HEK293 (cell line): ENCODE measurements around the gene MAP7.

Source experiments
- BCL11A ChIP-seq: fragments of 450-650 bp; formaldehyde crosslinking; IDR thresholded peaks from 2 replicates; pipeline ENCODE4 v1.5.1; 2016; ENCODE audit warnings: low read depth, missing biosample characterization, missing genetic modification characterization
- REPIN1 ChIP-seq: fragments of 450-650 bp; formaldehyde crosslinking; IDR thresholded peaks from 2 replicates; pipeline ENCODE4 v1.5.1; 2017; ENCODE audit warnings: missing biosample characterization, missing genetic modification characterization, low read depth
- ZFP69B ChIP-seq: fragments of 450-650 bp; formaldehyde crosslinking; IDR thresholded peaks from 2 replicates; pipeline ENCODE4 v1.5.1; 2016; ENCODE audit warnings: missing biosample characterization, missing genetic modification characterization
- ZNF121 ChIP-seq: fragments of 450-650 bp; formaldehyde crosslinking; IDR thresholded peaks from 2 replicates; pipeline ENCODE4 v1.5.1; 2016; ENCODE audit warnings: missing biosample characterization, missing genetic modification characterization
- ZNF133 ChIP-seq: fragments of 450-650 bp; formaldehyde crosslinking; IDR thresholded peaks from 2 replicates; pipeline ENCODE4 v1.5.1; 2016; ENCODE audit warnings: missing biosample characterization, missing genetic modification characterization
- ZNF175 ChIP-seq: fragments of 450-650 bp; formaldehyde crosslinking; IDR thresholded peaks from 2 replicates; pipeline ENCODE4 v1.5.1; 2016; ENCODE audit warnings: missing biosample characterization, missing genetic modification characterization
- ZNF221 ChIP-seq: fragments of 450-650 bp; formaldehyde crosslinking; IDR thresholded peaks from 2 replicates; pipeline ENCODE4 v1.5.1; 2017; ENCODE audit warnings: missing biosample characterization, missing genetic modification characterization, borderline replicate concordance
- ZNF24 ChIP-seq: fragments of 450-650 bp; formaldehyde crosslinking; IDR thresholded peaks from 2 replicates; pipeline ENCODE4 v1.5.1; 2016; ENCODE audit warnings: missing biosample characterization, missing genetic modification characterization
- ZNF274 ChIP-seq, 2 experiments: fragments of 200-500 bp in 1 of 2; fragments of 450-650 bp in 1 of 2; sonication (Bioruptor generic) in 1 of 2; formaldehyde crosslinking in 1 of 2; IDR thresholded peaks; 2 replicates each; pipeline versions ENCODE4 v1.5.1 to v1.6.1; 2014 to 2016; ENCODE audit warnings: borderline replicate concordance in 1 of 2, inconsistent platforms in 1 of 2, low read length in 1 of 2, missing biosample characterization in 1 of 2, missing genetic modification characterization in 1 of 2
- TF ChIP-seq, protein P1 (sequence below): fragments of 450-650 bp; formaldehyde crosslinking; IDR thresholded peaks from 2 replicates; pipeline ENCODE4 v1.5.1; 2016; ENCODE audit warnings: missing biosample characterization, missing genetic modification characterization
- TF ChIP-seq, protein P2 (sequence below): fragments of 450-650 bp; formaldehyde crosslinking; IDR thresholded peaks from 2 replicates; pipeline ENCODE4 v1.5.1; 2016; ENCODE audit warnings: missing biosample characterization, missing genetic modification characterization
- TF ChIP-seq, protein P3 (sequence below): fragments of 450-650 bp; formaldehyde crosslinking; IDR thresholded peaks from 2 replicates; pipeline ENCODE4 v1.5.1; 2016; ENCODE audit warnings: missing biosample characterization, missing genetic modification characterization
- TF ChIP-seq, protein P4 (sequence below): fragments of 450-650 bp; formaldehyde crosslinking; IDR thresholded peaks from 2 replicates; pipeline ENCODE4 v1.5.1; 2016; ENCODE audit warnings: missing biosample characterization, missing genetic modification characterization

DNA sequence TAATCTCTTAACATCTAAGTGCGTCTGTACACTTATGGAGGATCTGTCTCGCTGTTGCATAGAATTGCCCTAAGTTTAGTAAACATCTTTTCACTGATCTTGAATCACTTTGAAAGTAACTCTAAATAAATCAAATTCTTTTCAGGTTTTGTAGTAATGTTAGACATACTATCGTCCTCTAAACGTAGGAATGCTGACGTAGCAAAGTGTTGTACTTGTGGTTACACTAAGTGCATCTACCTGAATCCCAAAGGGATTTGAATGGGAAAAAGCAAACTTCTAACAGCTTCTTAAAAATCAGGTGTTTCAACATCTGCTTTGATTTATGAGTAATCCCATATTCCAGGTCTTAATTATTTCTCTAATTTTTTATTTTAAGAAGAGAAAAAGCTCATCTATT, 49.8 kb downstream of the MAP7 start:
- TF ChIP-seq BCL11A (tag by site-specific recombination) (no peak), ZNF274 (IDR thresholded peaks at IDR 0.05; ENCODE audit: low read length) (no peak), ZNF274 (tag by site-specific recombination; IDR thresholded peaks at IDR 0.05; ENCODE audit: borderline replicate concordance) (no peak), REPIN1 (tag by site-specific recombination) (no peak), ZNF121 (tag by site-specific recombination) (no peak), ZNF175 (no peak), ZNF221 (no peak), ZNF24 (no peak), ZNF133 (tag by site-specific recombination) (no peak), ZFP69B (no peak)
- TF ChIP-seq, protein P1, sequence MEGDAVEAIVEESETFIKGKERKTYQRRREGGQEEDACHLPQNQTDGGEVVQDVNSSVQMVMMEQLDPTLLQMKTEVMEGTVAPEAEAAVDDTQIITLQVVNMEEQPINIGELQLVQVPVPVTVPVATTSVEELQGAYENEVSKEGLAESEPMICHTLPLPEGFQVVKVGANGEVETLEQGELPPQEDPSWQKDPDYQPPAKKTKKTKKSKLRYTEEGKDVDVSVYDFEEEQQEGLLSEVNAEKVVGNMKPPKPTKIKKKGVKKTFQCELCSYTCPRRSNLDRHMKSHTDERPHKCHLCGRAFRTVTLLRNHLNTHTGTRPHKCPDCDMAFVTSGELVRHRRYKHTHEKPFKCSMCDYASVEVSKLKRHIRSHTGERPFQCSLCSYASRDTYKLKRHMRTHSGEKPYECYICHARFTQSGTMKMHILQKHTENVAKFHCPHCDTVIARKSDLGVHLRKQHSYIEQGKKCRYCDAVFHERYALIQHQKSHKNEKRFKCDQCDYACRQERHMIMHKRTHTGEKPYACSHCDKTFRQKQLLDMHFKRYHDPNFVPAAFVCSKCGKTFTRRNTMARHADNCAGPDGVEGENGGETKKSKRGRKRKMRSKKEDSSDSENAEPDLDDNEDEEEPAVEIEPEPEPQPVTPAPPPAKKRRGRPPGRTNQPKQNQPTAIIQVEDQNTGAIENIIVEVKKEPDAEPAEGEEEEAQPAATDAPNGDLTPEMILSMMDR (tag by site-specific recombination), result no peak
- TF ChIP-seq, protein P2, sequence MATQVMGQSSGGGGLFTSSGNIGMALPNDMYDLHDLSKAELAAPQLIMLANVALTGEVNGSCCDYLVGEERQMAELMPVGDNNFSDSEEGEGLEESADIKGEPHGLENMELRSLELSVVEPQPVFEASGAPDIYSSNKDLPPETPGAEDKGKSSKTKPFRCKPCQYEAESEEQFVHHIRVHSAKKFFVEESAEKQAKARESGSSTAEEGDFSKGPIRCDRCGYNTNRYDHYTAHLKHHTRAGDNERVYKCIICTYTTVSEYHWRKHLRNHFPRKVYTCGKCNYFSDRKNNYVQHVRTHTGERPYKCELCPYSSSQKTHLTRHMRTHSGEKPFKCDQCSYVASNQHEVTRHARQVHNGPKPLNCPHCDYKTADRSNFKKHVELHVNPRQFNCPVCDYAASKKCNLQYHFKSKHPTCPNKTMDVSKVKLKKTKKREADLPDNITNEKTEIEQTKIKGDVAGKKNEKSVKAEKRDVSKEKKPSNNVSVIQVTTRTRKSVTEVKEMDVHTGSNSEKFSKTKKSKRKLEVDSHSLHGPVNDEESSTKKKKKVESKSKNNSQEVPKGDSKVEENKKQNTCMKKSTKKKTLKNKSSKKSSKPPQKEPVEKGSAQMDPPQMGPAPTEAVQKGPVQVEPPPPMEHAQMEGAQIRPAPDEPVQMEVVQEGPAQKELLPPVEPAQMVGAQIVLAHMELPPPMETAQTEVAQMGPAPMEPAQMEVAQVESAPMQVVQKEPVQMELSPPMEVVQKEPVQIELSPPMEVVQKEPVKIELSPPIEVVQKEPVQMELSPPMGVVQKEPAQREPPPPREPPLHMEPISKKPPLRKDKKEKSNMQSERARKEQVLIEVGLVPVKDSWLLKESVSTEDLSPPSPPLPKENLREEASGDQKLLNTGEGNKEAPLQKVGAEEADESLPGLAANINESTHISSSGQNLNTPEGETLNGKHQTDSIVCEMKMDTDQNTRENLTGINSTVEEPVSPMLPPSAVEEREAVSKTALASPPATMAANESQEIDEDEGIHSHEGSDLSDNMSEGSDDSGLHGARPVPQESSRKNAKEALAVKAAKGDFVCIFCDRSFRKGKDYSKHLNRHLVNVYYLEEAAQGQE (tag by site-specific recombination), result no peak
- TF ChIP-seq, protein P3, sequence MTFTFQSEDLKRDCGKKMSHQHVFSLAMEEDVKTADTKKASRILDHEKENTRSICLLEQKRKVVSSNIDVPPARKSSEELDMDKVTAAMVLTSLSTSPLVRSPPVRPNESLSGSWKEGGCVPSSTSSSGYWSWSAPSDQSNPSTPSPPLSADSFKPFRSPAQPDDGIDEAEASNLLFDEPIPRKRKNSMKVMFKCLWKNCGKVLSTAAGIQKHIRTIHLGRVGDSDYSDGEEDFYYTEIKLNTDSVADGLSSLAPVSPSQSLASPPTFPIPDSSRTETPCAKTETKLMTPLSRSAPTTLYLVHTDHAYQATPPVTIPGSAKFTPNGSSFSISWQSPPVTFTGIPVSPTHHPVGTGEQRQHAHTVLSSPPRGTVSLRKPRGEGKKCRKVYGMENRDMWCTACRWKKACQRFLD (tag by site-specific recombination), result no peak
- TF ChIP-seq, protein P4, sequence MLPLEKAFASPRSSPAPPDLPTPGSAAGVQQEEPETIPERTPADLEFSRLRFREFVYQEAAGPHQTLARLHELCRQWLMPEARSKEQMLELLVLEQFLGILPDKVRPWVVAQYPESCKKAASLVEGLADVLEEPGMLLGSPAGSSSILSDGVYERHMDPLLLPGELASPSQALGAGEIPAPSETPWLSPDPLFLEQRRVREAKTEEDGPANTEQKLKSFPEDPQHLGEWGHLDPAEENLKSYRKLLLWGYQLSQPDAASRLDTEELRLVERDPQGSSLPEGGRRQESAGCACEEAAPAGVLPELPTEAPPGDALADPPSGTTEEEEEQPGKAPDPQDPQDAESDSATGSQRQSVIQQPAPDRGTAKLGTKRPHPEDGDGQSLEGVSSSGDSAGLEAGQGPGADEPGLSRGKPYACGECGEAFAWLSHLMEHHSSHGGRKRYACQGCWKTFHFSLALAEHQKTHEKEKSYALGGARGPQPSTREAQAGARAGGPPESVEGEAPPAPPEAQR (tag by site-specific recombination), result no peak
